HG03460 (cell line): ENCODE results near the gene SLC12A8.

ENCODE experiments used
- ATAC-seq: cut with Tn5 transposase; IDR thresholded peaks from one replicate; pipeline ENCODE4 v1.9.1; 2021; ENCODE audit not compliant: unreplicated experiment

SLC12A8 gene

DNA sequence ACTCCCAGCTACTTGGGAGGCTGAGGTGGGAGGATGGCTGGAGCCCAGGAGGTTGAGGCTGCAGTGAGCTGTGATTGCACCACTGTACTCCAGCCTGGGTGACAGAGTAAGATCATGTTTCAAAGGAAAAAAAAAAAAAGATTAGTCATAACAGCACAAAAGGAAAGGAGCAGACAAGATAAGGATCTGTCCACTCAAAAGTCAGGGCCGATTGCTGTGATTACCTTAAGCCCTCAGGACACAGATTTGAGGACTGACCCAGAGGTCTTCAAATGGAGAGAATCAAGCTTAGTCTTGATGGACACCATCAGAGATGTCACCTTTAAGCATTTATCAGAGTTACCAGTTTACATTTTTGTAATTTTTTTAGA is 132.9 kb downstream of the SLC12A8 start:
- ATAC-seq: no peak

DNA sequence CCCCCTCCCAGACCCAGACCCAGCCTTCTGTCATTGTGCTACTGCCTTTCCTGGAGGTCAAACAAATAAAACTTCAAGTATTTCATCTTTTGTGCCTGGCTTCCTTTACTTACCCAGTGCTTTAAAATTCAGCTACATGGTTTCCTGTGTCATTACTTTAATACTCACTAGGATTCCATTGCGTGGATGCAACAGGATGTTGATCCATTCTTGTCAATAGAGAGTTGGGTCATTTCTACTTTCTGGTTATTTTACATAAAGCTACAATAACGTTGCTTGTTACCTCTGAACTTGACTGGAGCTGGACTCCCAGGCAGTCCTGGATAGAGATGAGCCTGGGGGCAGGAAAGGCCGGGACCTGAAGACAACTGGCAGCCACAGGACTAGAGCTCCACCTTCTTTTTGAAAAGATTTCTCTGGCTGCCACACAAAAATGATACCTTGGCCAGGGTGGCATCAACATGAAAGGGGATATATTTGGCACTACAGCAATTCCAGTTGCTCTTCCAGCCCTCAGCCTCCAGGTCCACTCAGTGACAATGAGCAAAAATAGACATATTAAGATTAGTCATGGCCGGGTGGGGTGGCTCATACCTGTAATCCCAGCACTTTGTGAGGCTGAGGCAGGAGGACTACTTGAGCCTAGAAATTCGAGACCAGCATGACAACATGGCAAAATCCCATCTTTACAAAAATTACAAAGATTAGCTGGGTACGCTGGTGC is 133.4 kb downstream of the SLC12A8 start:
- no peak for ATAC-seq

DNA sequence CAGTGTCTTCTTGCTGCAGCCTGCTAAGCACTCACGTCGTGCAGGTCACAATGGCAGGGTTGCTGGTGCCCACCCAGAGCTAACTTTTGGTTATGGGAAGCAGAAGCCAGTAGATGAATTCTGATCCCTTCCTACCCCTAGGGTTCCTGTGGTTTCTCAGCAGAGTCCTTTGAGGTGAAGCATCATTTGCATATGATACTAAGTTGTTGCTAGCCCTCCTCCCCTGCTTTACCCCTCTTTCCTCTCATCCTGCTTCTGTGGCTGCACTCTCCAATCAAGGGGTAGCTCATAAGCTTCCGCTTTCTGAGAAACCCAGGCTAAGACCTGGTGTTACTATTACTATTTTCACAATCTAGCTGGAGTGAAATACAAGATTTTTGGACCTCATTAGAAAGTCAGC is 134.7 kb downstream of the SLC12A8 start:
- no peak for ATAC-seq

DNA sequence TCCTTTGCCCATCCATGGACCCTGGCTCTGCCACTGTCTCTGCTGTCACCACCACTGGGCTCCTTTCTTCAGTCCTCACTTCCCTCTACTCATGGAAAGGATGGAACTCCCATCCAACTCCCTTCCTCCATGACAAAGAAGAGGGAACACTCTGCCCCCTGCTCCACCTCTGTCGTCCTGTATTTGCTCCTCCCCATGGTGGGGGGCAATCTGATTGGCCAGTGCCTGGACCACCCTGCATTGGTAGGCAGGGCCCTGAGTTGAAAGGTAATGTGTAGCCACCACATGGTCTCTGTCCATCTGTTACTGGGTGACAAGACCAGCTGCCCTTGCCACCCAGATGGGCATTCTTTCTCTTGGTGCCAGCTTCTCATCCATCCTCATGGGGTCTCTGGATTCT is 136.1 kb downstream of the SLC12A8 start:
- no peak for ATAC-seq

DNA sequence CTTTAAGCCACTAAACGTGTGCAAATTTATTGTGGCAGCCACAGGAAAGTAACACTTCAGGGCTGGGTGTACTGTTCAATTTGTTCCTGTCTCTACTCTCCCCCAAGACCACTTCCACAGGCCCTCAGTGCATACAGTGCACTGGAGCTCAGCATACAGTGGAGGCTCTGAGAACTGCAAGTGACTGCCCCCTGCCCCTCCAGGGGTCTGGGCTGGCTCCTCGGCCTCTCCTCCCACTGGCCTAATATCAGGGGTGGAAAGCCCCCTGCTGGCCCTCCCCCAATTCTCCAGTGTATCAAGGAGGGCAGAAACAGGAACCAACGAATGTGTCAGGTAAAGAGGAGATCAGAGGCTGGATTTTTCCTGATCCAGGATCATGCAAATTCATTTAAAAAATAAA is 136.8 kb downstream of the SLC12A8 start:
- no peak for ATAC-seq

DNA sequence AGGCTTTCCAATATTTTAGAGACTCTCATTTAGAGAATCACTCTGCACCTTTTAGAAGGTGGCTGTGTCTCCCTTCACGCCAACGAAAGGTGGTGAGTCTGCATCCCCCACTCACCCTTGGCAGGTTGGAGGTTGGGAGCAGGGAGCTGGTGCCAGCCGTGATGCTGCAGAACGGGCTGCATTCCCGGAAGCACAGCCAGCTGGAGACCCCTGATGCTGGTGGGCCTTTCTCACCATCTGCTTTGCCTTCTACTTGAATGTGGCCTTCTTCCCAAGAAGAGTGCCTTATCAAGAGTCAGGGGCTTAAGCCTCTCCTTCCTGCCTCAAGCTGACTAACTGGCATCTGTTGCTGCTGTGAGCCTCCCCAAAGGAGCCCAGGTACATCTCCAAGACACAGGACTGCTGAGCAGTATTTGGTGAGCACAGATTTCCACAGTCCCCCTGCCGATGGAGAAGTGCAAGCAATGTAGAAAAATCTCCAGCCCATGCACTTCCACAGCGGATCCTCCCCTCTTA is 139.1 kb downstream of the SLC12A8 start:
- ATAC-seq: no peak

DNA sequence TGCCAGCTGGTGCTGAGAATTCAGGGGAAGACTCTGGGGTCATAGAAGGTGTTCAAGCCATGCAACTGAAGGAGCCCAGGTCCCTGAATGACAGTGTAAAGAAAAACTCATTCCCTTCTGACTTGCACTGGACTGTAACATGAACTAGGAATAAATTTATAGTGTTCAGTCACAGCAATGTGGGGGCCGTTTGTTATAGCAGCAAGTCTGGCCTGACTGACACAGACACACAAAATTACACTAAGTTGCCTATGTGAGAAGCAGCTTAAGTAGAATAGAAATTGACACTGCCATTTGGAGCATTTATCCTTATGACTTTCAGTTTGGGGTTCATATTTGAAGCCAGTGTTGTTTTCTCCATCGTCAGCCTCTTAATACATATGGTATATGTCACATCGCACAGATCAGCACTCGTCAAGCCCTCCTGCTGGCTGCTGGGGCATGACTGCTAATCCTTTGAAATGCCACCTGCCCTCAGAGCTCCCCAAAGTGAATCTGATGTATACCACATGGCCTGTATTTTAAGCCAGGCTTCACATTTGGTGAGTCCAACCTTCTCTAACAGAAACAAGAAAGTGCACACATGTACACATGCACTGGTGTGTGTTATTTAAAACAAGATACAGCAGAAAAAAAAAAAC is 139.7 kb downstream of the SLC12A8 start:
- no peak for ATAC-seq

DNA sequence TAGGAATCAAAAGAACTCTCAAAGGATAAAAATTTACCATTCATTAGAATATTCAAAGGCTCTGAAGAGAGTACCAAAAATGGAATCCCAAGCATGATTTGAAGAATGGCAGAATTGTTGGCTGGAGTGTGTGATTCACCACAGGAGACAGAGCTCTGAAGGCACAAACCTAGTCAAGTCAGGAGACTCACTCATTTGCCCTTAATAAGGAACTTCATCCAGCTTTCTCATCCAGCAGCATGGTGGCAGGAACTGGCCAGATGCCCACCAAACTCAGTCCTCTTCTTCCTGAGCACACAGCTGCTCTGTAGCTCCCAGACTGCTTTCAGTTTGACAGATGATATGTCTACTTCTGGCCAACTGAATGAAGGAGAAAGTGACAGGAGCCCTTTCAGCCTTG is 140.2 kb downstream of the SLC12A8 start:
- ATAC-seq: no peak

DNA sequence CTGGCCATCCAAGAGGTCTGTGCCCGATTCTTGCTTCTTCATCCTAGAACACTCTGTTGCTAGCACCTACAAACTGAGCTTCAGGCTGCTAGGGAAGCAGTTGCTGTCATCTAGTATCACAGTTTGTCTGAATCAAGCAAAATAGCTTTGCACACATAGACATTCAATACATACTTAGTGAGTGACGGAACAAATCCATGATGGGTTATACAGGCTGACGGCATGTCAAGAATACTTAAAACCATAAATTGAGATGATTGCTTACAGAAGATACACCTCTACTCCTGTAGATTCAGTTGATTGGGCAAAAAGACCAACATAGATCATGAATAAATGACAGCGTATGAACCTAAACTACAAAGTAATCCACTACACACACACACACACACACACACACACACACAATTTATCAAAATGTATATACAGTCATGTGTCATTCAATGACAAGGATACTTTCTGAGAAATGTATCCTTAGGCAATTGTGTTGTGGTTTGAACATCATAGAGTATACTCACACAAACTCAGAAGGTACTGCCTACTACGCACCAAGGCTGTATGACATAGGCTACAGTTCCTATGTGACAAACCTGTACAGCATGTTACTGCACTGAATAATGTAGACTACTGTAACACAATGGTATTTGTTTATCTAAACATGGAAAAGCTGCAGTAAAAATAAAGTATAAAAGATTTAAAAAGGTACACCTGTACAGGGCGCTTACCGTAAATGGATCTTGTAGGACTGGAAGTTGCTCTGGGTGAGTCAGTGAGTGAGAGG is 142.4 kb downstream of the SLC12A8 start:
- ATAC-seq: no peak

DNA sequence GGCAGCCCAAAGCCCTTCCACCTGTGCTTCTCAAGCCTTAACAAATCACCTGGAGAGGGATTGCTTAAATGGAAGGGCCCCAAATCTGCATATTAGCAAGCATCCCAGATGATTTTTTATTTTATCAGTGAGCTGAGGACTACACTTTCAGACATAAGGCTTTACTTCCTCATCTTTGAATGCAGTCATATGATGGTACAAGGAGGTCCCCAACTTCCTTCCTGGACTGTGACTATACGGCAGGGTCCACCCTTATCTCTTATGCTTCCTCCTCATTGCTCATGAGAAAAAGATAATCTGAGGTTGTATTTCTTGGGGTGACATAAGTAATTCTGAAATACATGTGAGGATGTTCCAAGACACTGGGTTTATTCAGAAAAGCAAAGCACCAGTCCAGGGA is 143.1 kb downstream of the SLC12A8 start:
- no peak for ATAC-seq

DNA sequence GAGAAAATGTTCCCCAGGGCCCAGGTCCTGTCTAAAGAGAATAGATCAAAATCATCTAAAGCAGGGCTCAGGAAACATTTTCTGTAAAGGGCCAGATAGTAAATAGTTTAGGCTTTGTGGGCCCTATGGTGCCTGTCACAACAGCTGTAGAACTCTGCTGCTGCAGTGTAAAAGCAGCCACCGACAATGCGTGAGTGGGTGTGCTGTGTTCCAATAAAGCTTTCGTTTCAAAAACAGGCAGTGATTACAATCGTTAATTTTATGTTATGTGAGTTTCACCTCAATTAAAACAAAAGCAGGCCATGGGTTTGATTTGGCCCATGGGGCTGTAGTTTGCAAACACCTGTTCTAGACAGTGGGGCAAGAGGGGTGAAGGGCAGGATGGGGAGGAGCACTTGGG is 144.3 kb downstream of the SLC12A8 start:
- ATAC-seq: no peak

DNA sequence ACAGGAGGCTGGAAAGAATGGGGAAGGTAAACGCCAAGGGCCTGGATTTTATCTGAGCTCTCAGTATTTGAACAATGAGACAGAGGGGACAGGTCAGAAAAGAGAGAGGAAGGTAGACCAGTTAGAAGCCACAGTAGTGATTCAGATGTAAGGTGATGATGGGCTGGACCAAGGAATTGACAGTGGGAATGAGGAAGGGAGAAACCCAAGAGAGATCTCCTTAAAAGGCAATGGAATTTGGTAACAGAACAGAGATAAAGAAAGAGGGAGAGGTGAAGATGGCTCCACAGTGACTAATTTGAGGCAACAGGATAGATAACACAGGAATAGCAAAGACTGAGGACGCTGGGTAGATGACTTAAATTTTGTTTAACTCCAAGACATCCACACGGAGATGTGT is 145.3 kb downstream of the SLC12A8 start:
- no peak for ATAC-seq

DNA sequence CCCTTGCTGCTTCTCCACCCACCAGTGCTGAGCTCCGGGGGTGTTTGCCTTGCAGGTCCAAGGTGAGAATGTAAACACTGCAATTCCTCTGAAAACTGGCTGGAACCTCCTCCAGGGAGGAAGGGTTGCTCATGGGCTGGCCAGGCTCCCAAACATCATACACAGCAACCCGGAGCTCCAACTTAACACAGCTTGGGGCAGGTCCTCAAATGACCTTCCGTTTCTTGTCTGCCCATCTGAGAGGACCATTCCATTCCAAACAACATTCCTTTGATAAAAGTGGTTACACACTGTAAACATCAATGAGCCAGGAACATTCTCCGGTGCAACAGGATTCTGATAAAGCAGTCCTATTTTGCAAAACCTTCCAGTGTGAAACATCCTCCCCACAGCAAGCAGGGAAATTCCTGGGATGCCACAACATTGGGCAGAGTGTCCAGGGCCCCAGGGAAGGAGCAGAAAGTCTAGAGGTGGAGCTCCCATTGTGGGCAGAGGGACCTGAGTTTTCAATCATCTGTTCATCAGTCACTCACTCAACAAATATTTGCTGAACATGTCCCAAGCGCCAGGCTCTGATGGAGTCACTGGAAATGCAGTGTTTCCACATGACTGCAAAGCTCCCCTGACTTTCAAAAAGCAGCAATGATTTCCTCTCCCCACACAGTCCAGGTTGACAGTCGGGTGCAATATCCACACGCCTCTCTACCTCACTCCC is 149.5 kb downstream of the SLC12A8 start:
- ATAC-seq: no peak

DNA sequence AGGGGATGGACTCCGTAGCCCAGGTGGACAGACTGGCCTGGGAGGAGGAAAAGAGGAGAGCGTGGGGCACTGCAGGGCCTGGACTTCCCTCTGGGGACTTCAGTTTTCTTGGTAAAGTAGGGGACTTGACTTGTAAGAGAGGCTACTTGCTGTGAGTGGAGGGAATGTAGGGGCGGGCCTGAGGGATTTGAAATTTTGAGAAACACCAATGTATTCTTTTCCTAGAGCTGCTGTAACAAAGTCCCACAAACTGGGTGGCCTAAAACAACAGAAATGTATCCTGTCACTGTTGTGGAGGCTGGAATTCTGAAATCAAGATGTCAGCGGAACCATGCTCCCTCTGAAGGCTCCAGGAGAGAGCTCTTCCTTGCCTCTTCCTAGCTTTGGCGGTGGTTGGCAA is 150.9 kb downstream of the SLC12A8 start:
- no peak for ATAC-seq

DNA sequence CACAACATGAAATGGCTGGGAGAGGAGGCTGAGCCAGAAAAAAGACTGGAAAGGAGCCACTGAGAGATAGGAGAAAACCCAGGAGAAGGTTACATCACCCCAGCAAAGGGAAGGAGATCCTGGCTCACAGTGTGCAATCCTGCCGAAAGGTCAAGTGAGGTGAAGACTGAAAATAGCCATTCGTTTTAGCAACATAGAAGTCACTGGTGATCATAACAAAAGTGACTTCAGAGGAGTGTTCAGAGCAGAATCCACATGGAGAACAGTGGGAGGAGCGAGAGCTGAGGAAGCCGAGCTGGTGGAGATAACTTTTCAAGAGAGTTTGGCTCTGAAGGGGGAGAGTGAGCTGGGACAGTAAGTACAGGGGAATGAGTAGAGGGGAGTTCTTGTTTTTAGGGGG is 151.4 kb downstream of the SLC12A8 start:
- ATAC-seq: no peak

DNA sequence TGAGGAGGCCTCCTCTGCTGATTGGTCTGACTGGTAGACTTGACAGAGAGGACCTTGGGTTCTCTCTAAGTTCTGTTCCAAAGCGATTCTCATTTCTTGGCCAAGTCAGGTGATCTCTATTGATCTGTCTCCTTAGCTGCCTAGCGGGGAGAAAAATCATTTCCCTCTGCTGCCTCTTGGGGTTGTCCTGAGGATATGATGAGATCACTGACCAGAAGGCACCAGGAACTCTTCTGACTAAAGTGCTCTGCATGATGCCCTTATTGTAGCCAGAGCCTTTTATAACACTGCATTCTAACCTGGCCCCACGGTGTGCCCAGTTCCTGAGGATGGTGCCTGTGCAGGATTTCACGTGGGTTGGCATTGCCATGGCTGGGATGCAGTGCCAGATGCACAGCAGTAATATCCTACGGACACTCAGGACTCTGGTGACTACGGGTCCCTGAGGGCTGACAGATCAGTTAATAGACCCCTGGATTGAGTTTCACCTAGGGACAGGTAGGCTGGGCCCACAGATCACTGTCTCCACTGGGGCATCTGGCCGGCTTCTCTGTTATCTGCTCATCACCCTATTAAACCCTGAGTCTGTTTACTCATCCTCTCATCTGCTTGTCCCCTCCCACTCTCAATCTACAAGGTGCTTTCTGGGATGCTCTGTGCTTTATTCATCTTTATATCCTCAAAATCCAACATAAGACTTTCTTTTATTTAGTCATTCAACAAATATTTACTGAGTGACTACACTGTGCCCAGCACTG is 152.9 kb downstream of the SLC12A8 start:
- no peak for ATAC-seq

DNA sequence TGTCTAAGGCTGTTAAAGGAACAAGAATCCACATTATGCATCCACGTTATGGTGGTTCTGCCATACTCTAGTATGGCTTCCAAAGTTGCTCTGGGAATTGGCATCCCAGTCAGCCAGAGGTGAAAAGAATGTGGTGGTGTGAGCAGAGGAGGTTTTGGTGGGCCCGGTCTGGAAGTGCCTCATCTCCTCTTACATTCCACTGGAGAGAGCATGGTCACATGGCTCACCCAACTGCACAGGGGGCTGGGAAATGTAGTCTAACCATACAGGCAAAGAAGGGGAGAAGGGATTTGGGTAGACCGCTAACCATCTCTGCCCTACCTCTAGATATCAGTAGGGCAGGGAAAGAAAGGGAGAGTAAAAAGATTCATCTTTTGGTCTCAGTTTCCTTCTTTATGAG is 153.6 kb downstream of the SLC12A8 start:
- no peak for ATAC-seq

DNA sequence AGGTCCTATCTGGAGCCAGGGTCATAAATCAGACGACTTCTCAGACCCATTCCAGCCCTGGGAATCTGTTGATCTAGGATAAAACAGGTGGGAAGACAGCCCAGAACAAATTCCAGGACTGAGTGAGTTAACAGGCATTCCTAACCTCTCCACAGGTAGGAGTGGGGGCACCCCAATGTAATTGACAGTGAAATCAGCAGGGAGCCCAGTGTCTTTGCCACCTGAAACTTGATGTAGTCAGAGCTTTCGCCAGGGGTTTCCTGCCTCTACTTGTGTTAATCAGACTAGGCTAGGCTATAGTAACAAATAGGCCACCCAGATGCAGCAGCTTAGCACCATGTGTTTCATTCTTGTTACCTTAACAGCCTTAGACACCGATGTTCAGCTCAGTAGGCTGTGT is 154.0 kb downstream of the SLC12A8 start:
- ATAC-seq: no peak

DNA sequence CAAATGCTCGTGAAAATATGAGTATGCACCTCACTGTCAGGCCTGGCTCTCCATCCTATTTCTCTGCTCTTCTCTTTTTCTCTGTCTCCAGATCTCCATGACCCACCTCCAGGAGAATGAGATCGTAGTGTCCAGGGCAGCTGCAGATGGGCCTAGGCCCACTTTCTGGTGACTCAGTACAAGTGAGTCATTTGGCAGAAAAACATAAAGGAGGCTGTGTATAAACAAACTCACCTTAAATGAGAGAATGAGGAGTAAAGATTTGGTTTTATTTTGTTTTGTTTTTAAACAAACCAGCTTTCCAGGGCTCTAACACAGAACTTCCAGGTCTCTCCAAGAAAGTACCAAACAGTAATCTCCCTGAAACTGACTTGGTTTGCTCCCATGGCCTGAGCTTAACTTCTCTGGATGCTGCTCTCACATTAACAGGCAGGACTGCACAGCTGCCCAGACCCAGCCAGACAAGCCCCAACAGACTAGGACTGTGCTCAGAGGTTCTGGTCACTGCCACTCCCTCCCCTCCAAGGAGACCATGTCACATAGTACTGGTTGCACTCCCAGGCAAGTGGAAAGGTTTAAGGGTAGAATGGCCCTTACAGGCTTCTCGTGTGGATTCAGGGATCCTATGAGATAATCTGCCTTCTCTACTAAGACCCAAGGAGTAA is 155.2 kb downstream of the SLC12A8 start:
- ATAC-seq: no peak
